B cell (primary cell): ENCODE results near the gene VSTM2L.

Experiments used
- CTCF ChIP-seq: fragments of 200-600 bp; IDR thresholded peaks from one replicate; pipeline ENCODE4 v1.8.0; 2022; ENCODE audit warnings: antibody characterized with exemption, mild to moderate bottlenecking
- EZH2 ChIP-seq: IDR thresholded peaks from 2 replicates; pipeline ENCODE4 v1.6.1; 2012; ENCODE audit warnings: borderline replicate concordance, low read depth, mild to moderate bottlenecking, moderate library complexity, low read length; ENCODE audit not compliant: insufficient read depth, poor library complexity, severe bottlenecking

- TF ChIP-seq CTCF: no peak
- TF ChIP-seq EZH2: no peak
These were observed 4.4 kb downstream of the VSTM2L start for GRCh38 chr20:37907330-37907676.
